GM11168 (cell line): ENCODE results near the gene TEKT4.
"Not testable (repeated sequence)": the region's sequence is repeated elsewhere in the genome, so short reads cannot be mapped to it uniquely, and the experiment has no call there.

Experiments
- in situ Hi-C: fragments of 300-500 bp; cut with MboI; formaldehyde crosslinking; loops from one replicate; pipeline ENCODE4 v1.12.0; 2022; ENCODE audit warnings: low sequenced_read_pairs; ENCODE audit not compliant: unreplicated experiment

Gene TEKT4, protein sequence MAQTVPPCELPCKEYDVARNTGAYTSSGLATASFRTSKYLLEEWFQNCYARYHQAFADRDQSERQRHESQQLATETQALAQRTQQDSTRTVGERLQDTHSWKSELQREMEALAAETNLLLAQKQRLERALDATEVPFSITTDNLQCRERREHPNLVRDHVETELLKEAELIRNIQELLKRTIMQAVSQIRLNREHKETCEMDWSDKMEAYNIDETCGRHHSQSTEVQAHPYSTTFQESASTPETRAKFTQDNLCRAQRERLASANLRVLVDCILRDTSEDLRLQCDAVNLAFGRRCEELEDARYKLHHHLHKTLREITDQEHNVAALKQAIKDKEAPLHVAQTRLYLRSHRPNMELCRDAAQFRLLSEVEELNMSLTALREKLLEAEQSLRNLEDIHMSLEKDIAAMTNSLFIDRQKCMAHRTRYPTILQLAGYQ

DNA sequence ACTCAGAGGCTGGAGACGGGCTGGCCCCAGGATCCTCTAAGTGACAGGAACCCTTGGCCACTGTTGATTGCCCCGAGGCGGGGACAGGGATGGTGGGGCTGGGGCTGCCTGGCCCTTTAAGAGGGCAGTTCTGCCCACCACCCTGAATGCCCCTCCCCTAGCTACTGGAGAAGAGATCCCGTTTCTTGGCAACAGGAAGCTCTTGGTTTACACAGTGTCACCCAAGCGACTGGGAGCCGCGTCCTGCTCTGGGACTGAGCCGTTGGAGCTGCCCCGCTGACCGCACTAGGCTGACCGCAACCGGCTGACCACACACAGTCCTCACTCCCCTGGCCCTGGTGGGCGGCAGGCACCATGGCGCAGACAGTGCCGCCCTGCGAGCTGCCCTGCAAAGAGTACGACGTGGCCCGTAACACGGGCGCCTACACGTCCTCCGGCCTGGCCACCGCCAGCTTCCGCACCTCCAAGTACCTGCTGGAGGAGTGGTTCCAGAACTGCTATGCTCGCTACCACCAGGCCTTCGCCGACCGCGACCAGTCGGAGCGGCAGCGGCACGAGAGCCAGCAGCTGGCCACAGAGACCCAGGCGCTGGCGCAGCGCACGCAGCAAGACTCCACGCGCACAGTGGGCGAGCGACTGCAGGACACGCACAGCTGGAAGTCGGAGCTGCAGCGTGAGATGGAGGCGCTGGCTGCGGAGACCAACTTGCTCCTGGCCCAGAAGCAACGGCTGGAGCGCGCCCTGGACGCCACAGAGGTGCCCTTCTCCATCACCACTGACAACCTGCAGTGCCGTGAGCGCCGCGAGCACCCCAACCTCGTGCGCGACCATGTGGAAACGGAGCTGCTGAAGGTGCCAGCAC lies at the start of gene TEKT4:
TEKT4 (plus strand) TSS at position 205 of the 862 bp plus-strand sequence; CDS start at position 355, 150 bp downstream.
- in situ Hi-C loops = no loop called here

DNA sequence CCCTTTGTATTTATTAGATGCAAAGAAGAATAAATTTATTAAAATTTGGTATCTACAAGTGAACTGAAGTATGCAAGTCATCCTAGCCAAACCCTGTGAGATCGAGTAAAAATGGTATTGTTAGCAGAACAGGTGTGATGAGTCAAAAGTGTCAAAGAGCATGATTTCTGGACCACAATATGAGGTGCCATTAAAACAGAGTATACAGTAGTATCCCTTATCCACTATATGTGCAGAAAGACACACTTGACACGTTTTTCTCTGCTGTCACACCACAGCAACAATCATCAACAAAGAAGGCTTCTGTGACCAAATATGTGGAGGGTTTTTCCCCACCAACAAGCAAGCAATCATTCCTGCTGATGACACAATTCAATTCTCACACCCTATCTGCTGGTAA lies 32.0 kb upstream of the TEKT4 start:
- in situ Hi-C loops = not testable (repeated sequence)

DNA sequence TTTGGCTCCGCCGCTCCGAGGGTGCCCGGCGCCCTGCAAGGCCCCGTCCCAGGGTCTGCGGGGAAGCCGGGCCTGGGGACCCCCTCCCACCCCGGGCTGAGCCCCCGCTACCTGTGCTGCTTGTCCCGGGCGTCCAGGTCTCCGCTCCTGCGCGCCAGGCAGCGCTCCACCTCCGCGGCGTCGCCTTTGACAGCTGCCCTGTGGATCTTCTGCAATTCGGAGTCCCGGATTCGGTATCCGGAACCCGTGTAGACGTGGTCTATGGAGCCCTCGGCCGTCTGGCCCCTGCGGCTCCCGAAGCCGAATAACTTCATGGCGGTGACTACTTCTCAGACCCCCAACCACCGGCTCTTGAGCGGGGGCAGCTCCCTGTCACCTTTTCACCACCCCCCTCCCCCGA lies 14.4 kb upstream of the TEKT4 start:
- in situ Hi-C loops = not testable (repeated sequence)

DNA sequence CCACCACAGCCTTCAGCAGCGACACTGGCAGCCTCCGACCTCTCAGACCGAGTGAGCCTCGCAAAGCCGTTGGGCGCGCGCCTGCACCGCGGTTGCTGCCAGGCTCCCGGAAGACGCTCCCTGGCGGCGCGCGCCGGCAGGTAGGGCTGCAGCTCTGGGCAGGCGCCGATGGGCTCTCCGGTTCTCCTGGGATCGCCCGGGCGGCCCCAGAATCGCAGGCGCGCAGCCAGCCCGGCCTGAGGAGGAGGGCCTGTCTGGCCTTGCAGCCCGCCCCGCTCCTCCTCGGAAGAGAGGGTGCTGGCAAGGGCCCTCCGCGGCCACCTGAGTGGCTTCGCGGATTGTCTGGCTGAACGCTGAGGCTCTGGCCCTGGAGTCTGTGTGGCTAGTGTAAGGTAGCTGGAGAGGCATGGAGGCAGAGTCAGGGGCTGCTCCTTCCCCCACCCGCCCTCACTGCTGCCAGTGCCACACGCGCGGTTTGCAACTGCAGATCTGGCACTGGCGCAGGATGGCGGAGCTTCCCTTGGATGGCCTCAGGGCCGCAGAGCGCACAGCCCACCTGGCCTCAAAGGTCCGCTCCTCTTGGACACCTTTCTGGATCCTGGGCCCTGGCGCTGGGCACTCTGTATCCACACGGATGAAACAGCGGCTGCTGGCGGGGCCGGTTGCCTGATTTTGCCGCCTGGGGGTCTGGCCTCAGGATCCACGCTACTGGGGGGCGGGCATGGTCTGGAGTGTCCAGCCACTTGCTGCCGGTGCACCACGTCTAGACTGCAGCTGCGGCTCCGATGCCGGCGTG lies 13.7 kb upstream of the TEKT4 start:
- in situ Hi-C loops = not testable (repeated sequence)

DNA sequence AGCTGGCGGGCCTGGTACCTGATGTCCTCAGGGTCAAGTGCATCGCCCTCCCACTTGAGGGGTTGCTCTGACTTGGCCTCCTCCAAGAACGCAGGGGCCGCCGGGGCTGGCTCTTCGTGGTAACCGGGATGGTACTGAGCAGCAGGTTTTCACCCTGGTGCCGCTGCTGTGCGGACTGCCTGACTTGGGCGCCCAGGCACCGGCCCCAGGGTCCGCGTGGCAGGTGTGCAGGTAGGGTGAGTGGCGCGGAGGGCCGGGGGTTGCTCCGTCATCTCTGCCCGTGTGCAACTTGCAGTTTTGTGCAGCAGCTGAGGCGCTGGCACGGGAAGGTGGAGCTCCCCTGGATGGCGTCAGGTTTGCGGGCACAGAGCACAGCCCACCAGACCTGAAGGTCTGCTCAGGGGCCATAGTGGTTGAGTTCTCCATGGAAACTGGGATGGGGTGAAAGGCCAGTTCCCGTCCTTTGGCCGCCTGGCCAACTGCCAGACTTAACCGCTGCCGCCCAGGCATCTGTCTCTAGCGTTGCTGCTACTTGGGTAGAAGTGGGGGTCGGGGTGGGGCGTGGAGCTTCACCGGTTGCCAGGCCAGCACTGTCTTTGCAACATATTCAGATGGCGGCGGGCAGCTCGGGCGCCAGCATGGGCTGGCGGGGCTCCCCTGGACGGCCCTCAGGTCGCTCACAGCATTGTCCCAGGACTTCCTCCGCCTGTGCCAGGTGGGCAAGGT lies 12.9 kb upstream of the TEKT4 start:
- in situ Hi-C loops = not testable (repeated sequence)

DNA sequence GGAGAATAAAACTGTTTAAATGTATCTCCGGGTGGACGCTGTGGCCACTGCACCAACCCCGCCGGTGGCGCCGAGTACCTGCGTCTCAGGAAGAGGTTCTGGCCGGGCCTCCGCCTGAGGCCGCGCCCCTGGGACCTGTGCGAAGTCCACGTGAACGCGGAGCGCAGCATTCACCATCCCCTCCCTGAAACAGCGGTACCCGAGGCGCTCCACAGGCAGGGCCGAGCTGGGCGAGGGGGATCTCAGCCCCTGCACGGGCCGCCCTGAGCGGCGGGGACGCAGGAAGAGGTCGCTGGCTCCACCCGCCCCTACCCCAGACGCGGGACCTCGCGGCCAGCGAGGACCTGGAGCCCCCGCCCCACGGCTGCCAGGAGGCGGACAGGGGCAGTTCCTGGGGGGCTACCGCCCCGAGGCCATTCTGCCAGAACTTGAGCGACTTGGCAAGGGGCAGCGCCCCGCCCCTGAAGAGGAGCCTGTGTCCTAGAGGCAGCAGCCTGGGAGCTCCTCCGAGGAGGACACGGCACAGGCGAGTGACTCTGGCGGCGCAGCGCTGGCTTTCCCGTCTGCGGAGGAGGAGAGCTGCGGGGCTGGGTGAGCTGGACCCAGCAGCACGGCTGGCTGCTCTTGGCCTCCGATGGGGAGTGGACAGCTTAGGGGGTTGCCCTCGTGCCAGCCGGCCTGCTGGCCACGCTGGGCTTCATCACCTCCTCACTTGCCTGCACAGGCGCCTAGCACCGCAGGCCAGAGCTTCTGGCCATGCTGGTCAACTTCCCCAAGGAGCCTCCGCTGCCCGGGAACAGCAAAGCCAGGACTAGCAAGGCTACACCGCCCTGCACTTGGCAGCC lies 9.7 kb upstream of the TEKT4 start:
- in situ Hi-C loops = no loop called here

DNA sequence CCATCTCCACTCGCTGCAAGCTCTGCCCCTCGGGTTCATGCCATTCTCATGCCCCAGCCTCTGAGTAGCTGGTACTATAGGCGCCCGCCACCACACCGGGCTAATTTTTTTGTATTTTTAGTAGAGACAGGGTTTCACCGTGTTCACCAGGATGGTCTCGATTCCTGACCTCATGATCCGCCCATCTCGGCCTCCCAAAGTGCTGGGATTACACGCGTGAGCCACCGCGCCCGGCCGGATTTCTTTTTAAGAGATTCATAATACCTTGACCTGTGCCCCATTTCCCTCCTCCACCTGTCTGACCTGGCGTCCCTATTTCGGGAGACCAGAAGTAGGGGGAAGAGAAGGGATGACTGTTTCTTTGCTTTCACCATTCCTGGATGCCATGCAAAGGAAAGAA lies 8.3 kb upstream of the TEKT4 start:
- in situ Hi-C loops = not testable (repeated sequence)

DNA sequence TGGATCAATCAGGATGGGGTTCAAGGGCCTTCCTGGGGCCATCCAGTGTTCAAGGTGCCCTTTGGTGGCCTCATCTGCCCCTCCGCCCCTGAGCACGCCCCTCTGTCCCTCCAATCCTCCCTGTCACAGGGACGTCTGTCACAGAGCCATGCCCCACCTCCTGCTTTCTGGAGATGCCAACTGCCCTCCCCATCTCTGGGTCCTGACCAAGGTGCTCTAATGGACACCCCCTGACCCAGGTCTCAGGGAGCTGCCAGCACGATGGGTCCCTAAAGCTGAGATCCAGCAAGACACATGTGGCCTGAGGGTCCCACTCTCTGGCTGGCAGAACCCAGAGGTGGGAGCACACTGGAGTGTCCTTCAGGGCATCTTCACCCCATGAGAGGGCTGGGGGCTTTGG lies 2.1 kb upstream of the TEKT4 start:
- in situ Hi-C loops = no loop called here

DNA sequence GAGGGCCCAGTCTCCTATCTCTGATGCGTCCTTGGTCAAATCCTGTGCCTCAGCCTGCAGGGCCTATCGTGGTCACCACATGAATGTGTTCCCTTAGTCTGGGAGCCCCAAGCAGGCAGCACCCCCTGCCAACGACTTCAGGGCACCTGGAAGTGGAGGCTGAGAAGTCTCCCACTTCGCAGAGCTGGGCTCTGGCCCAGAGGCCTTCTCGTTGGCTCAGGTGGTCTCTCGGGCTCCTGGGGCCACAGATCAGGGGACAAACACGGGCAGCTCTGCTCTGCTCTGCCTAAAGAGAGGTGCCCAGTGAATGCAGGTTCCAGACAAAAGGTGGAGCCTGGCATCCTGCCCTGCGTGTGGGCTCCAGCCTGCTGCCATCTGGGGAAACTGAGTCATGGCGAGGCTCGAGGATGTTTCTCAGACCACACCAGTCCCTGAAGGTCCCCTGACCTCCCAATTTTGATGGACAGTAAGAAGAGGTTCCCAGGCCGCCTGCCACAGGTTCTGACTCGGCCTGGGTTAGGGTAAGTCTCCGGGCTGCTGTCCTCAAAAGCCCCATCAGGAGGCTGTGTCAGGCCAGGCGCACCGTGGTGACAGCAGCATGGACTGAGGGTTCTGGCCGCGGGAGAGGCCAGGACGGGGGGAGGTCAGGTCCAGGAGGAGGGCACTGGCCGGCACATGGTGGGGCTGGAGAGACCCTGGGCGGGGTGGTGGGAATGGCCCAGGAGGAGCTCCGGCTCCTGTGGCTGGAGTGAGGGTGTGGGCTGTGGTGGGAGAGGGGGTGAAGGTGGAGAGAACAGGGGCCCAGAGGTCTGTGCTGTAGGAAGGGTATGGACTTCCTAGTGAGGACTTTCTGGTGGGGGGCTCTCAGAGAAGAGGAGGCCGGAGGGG lies 1.4 kb upstream of the TEKT4 start:
- in situ Hi-C loops = no loop called here

DNA sequence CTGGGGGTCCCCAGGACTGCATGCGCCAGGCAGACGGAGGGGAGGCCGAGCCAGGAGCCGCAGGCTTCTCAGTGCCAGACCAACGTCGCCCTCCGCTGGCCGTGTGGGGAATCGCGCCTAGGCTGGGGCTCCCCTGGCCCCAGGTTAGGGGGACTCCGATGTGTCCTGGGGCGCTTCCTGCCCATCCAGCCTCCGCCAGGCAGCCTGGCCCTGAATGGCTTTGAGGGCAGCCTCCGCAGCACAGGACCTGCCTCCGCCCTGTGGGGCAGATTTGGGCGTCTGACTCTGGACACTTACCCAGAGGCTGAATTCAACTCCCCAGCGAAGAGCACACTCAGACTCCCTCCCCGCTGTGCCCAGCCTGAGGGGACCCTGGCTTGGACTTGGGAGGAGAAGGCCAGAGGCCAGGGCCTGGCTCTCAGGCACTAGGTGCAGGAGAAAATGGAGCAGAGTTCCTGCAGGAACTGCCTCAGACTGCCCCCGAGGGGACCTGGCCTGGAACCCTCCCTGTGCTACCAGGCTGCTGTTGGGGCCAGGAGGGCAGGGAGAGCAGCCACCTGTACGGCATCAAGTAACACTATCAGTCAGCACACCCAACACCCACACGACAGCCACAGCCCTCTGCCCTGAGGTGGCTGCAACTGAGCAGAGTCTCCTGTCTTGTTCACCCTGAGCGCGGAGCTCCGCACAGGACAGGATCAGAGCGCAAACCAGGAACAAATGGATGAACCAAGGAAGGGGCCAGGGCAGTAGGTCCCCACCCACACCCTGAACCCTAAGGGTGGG lies 597 bp upstream of the TEKT4 start:
- in situ Hi-C loops = no loop called here

DNA sequence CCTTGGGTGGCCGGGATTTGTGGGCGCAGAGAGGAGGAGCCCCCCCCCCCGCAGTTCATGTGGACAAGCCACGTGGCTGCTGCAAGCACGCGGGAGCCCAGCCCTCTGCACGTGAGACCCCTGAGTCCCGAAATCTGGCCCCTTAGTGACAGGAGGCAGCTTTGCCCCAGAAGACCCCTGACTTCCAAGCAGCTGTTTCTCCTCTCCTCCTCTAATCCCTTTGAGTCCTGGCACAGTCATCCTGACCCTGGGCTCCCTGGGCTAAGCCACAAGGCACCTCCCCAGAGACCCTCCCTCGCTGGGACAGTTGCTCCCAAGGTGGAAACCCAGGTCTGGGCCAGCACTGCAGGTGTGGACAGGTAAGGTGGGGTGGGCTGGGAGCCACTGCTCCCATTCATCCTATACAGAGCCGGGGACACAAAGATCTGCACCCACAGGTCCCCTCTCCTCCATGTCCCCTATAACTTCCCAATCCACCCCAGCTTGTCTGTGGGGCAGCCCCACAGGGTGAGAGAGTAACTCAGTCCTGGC lies 923 bp downstream of the TEKT4 start:
- in situ Hi-C loops = no loop called here

DNA sequence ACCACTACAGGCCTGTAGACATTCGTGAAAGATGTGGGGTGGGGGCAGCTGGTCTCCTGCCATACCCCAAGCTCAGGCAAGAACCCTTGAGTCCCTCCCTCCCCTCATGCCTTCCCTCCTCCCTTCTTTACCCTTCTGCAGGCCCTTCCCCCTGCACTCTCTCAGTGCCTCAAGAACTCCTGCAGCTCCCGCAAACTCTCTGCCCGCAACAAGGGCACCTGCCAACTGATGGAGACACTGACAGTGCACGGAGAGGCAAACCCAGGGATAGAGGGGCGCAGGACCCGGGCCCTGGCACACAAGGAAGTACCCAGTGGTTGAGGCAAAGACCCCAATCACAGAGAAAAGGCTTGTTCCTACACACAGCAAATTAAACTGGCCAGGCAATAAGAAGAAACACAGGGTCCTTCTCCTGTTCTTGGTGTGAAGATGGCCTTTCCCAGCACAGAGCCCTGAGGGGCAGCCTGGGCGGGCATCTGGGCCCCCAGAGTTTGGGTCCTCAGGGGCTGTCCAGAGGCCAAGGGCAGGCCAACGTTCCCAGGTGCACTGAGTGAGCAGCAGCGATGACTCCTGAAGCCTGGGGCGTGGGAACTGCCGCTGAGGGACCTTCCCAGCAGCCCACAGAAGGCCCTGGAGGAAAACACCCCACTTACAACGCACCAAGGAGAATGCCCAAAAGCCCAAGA lies 1.6 kb downstream of the TEKT4 start:
- in situ Hi-C loops = no loop called here

DNA sequence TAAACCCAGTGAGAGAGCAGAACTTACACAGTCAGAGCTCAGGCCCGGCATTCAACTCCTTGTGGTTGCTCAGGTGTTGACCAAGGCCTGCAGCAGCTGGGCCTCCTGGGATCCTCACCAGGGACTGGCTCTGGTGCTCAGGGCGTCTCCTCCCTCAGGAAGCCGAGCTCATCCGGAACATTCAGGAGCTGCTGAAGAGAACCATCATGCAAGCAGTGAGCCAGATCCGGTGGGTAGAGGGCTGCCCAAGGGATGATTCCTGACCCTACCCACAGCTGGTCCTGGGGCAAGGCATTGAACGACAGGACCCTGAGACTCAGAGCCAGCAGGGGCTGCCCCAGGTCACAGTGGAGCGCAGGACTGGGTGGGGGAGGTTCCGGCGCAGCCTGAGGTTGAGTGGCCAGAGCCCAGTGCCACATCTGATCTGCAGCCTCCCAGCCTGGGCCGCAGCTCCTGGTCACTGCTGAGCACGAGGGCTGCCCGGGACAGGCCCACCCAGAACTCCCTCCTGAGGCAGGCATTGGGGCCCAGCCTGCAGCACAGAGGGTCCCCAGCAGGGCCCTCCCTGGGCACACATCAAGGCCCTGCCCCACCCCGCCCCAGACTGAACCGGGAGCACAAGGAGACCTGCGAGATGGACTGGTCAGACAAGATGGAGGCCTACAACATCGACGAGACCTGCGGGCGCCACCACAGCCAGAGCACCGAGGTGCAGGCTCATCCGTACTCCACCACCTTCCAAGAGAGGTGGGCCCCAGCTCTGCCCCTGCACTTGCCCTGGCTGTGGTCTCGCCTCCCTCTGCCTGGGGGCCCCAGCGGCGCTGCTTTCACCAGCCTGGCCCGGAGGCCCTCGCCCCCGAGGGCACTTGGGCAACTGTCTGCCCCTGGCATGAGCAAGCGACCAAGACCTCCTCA lies 2.4 kb downstream of the TEKT4 start:
- in situ Hi-C loops = no loop called here

DNA sequence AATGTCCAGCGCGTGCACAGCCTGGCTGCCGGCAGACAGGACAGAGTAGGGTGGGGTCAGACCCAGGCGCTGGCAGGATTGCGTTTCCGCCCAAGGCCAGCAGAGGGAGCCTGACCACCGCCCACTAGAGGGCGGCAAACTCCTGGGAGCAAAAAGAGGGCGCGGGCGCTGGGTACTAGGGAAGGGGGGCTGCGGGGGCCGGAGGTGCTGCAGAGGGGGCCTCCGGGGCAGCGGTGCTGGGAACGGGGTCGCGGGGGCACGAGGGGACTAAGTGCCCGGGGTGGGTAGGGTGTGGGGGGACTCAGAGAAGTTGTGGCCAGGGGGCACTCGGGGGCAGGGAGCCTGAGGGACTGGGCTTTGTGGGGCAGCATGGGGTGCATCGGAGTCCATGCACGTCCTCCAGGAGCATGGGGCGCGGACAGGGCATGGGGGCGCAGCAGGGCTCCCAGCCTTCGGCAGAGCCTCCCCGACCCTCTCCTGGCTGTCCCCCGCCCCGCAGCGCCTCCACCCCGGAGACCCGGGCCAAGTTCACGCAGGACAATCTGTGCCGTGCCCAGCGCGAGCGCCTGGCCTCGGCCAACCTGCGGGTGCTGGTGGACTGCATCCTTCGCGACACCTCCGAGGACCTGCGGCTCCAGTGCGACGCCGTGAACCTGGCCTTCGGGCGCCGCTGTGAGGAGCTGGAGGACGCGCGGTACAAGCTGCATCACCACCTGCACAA lies 3.2 kb downstream of the TEKT4 start:
- in situ Hi-C loops = no loop called here
